Stimulated activated CD8-positive, alpha-beta memory T cell treated with anti-CD3 and anti-CD28 coated beads, Interleukin-7, amount 100 ng/mL, for 4 hours (primary cell): Measurements from ENCODE around the gene C1QTNF5.

Source experiments
- DNase-seq, 2 donors: peaks; one replicate each; pipeline ENCODE4 v3.0.0-alpha.2; 2020; ENCODE audit warnings: low read depth in 2 of 2

C1QTNF5 gene

DNA sequence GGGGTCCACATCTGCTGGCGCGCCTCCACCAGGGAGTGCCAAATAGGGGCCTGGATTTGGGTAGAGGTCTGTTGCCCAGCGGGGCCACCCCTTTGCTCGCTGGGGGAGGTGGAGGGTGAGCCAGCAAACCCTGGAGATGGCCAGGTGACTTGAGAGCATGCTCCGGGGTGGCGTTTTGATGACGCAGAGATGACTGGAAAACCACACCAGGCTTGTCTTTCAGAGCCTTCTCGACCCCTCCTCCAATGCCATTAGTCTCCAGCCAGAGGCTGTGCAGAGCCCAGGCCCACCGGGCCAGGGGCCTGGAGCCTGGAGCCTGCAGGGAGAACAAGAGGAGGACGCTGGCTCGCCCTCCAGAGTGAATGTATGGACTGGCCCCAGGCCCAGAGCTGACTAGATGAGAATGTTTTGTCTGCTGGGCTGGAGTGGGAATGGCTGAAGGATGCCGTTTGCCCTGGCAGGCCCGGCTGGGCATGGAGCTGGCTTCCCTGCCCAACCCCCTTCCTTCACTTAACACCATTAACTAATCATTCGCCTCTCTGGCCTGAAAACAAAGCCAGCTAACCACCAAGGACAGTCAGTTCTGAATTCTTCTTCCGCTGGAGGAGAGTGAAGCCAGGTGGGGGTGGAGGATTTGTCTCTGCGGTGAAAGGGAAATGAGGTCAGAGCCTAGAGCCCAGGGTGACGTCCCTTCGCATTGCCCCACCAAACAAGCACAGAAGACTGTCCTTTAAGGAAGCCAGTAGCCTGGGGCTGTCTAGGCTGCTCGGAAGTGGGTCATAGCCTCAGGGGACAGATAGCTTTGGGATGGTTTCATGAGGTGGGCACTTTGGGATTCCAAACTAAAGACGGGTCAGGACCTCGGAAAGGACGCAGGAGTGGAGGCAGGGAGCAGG lies 22.2 kb downstream of the C1QTNF5 start:
- DNase-seq = no peak

DNA sequence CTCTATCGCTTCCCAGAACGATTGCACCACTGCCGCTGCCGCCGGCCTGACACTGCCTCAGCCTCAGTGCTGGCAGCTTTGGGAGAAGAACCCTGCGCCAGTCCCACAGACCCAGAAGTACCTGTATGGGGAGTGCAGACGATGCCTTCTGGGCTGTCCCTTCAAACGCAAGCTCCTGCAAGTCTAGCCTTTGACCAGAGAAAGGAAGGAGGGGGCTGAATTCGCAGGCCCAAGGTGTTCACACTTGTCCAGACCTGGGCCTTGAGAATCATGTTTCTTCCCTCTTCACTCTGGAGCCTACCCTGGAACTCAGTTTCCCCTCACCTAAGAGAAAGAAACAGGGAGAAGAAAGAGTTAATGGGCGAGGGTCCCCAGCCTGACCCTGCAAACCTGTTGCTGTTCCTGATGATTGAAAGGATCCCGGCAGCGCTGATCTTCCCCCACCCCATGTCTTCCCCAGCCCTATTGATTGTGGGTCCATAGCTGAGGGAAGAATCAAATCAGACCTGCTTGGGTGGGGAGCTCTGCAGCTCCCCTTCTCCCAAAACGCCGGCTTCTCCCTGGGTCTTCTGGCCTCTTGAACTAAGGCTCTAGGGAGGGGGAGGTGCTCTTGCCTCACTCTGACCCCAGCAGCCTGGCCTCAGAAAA lies 23.0 kb downstream of the C1QTNF5 start:
- no peak for DNase-seq

DNA sequence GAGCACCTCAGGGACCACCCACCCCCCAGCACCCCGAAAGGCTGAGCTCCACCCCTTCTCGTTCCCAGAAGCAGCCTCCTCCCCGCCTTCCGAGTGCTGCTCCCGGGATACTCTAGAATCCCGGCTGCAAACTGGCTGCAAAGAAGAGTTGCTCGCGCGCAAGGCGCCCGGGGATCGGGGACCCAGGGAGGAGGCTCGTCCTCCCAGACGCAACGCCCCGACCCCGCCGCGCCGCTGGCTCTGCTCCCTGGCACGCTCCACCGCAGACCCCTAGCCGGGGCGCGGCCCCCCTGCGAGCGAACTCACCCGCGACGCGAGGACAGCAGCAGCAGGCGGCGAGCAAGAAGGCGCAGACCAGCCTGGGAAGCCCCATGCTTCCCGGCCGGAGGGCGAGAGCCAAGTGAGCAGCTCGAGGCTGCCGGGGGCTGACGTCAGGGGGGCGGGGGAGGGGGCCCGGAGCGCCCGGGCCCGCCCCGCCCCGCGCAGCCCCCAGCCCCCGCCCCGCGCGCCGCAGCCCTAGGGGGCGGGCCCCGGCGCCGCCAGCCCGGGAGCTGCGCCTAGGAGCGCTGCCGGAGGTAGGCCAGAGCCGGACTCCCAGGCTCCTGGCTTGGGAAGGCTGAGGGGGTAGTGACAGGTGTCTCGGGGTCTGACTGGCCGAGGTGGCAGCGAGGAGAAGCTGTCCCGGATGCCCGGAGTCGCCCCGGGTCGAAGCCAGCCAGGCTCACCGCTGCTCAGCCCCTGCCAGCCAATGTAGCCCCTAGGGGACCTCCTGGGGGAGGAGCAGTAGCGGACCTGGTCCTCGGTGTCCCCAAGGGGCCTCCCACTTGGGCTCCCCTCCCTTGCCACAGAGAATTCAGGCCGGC lies 23.7 kb downstream of the C1QTNF5 start, which contains the start of gene MCAM:
MCAM (minus strand) TSS at position 402 of the 863 bp plus-strand sequence; CDS start at position 373, 29 bp downstream.
- no peak for DNase-seq

DNA sequence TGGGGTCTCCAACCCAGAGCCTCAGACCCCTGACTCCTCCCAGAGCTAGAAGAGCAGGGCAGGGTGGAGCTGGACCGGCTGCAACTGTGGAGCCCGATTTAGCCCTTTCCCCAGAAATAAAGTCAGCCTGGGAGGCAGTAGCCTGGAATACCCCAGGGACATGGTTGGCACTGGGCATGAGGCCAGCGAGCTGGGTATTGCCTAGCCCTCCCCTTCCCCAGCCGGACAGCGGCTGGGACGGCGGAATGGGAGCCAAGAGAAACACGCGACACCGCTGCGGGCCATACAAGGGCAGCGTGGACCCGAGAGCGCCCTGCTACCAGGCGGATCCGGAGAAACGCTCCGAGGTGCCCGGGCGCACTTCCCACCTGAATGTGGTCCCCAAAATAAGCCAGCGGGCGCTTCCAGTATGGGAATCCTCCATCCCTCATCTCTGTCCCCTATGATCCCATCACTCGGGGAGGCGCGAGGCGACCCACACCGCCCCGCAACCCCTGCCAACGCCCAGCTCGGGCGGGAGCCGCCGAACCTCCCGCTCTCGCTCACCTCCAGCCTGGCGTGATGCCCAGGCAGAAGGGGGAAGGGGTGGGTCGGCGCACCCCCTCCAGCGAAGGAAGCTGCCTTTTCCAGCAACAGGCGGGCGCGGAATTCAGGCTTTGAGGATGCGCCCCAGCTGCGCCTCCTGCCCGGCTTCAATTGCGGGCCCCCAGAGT lies 24.5 kb downstream of the C1QTNF5 start:
- no peak for DNase-seq

DNA sequence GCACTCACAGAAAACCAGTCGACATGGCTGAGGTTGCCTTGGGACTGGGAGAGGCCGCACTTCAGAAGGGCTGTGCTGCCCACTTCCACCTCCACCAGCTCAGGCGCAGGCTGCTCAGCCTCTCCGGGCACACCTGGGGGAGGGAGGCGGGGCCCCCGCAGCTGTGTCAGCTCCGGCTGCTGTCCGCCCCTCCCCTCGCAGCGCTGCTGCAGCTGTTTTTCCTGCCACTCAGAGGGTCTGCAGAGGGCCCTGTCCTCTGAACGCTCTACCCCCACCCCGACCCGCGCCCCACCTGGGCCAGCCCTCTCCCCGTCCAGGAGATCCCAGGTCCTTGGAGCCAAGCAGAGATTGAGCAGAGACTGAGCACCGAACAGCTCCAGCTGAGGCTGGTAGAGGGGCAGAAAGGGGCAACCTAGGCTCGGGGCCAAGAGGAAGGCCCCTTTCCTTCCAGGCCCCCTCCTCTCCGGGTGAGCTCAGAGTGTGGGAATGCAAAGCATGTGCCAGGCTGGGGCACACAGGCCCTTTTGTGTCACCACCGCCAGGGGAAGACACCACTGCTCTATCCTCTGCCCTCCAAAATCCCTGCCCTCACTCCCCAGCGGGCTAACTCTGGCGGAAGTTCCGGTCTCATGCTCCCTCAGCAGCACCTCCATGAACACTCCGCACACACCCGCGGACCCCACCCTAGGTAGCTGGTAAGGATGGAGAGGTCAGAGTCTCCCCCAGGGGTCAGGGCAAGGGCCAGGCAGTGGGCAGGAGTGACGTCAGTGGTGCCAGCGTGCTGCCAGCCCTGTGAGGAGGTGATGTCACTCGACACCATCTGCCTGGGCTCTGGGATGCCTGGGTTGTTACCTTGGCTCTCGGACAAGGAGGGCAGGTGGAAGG lies 25.3 kb downstream of the C1QTNF5 start:
- peak in 1 of 2 donors; percentile 57 for DNase-seq

DNA sequence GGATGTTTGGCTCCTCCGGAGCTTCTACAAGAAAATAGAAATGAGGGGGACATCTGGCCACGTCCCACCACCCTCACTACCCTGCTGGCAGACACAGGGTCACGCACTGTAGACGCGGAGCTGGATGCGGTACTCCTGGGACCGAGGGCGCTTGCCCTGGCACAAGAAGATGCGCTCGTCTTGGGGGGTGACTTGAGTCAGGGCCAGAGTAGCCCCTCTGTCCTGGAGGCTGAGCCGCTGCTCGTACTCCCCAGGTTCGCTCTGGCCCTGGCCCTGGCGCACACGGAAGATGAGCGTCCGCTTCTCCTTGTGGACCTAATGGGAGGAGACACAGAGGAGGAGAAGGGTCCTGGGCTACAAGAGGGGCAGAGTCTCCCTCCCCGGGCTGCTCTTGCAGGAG lies 26.0 kb downstream of the C1QTNF5 start:
- no peak for DNase-seq

DNA sequence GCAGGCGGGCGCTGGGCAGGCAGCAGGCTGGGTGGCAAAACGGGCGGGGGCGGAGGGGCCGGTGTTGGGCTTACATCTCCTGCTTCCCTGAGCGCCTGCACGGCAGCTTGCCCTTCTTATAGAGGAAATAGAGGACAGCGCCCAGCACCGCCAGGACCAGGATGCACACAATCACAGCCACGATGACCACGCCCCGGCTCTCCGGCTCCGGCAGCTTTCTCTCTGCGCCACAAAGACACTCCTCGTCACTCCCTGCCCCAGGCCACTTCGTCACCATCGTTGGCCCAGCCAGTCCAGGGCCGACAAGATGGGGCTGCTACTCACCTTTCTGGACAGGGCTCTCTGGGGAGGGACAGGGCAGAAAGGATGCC lies 30.0 kb downstream of the C1QTNF5 start:
- no peak for DNase-seq

DNA sequence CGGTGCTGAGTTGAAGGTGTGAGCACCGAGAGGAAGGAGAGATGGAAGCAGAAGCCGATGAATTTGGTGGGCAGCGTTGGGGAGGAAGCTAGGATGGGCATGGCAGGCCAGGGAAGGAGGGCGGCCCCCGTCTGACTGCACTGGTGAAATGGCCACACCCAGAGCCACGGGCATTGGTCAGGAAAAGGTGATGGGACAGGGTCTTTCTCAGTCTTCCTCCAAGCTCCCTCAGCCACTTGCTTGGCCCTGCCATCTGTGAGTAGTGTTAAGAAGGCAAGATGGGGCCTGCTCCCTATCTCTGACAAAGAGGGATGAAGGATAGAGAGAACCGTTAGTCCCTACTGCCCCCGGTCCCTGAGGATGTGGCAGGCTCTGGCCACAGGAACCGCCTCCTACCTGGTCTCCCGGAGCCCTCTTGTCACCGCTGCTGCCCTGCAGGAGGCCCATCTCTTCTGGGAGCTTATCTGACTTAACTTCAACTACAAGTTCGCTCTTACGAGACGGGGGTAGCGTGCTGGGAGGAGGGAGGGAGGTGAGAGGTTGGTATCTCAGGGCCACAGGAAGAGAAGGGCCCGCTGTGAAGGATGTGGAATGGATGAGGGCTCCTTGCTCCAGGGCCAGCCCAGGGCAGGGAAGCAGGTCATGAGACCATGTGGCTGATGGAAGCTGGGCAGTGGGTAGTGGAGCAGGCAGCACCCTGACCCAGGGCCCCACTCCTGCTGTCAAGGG lies 30.6 kb downstream of the C1QTNF5 start:
- DNase-seq = no peak

DNA sequence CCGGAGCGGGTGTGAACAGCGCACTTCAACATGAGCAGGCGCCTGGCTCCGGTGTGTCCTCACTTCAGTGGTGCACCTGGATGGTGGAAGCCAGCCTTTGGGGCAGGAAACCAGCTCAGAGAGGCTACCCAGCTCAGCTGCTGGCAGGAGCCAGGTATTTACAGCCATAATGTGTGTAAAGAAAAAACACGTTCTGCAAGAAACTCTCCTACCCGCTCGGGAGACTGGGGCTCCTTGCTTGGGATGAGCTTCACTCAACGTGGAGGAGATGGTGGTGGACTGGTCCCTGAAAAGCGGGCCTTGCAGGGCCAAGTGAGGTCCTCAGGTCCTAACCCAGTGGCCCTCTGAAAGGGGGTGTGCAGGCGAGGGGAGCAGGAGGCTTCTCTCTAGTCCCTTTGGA lies 31.3 kb downstream of the C1QTNF5 start:
- DNase-seq = no peak

DNA sequence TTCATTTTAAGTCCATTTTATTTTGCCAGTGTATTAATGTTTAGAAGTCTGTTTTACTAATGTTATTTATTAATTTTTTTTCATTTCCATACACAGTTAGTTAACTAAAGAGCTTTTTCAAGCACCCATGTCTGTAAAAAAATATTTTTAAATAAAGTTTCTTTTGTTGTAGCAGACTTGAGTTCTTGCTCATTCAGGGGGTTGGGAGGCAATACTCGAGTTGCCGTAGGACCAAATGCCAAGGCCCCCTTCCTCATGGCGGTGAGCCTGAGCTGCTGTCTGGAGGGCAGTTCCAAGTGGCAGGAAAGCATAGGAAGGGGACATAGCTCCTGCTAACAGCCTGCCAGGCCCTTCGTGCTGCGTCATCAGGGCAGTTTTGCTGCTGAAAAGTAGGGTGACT lies 32.7 kb downstream of the C1QTNF5 start:
- DNase-seq = no peak

DNA sequence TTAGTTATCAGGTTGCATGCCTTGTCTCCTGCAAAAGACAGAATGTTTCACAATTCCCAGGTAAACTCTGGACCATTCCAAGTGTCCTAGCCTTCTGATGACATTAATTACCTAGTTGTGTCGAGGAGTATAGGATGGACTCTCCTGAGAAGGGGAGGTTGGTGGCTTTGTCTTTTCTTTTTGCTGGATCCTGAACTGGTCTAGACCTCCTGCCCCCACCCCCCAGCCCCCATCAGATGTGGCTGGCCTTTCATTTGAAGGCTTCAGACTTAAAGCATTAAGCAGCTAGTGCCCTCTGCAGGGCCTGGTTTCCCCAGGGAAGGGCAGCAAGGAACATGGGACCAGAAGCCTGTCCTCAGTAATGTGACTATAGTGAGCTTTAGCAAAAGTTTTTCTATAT lies 33.5 kb downstream of the C1QTNF5 start:
- DNase-seq = no peak

DNA sequence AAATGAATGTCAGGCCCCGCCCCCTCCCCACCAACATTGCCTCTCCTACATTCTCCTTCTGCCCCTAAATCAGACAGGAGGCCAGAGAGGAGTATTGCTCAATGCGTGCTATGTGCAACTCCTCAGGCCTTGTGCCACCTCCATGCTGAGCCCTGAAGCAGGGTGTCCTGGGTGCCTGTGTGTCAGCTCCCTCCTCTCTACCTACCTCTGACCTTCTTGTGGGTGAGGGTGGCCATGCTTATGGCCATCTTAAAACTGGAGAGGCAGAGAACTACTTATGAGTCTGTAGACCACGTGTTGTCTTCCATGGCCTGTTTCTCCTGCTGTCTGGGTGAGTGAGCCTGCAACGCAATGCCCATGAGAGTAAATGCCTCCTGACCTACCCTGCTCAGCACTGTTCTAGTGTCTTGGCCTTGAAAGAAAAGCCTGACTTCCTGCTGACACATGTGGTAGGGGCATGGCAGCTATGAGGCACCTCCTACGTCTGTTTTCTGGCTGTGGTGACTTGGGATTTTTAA lies 34.3 kb downstream of the C1QTNF5 start:
- no peak for DNase-seq

DNA sequence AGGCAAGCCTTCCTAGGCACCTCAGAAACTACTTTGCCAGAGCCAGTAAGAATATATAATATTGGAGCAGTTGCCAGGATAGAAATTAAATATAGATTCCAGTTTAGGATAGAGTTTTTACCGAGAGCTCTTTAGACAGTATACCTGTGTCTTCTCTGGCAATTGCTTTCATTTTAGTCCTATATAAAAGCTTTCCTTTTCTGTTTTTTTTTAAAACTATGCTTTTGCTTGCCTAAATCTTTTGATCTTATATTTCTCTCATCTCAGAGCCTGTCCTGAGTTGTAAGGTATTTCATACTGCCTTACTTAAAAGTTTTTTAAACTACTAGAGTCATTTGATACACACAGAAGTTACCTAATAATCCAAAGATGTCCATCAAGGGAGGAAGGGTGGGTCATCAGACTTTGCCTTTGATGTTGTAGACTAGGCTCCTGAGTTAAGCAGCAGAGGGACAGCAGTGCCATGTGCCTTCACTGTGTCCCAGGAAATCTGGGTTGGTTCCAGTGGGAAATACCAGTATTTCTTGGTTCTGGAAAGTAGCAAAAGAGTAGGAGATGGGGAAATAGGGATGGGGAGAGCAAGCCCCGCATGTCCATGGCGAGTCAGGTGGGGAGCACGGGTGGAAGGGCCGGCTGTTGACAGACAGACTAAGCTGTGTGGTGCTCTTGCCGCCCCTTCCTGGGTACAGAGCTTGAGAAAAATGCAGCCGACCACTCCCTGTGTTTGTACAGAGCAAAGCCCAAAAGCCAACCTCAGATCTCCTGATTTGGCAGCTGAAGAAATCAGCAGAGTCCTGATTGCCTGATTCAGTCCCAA lies 34.9 kb downstream of the C1QTNF5 start:
- no peak for DNase-seq

DNA sequence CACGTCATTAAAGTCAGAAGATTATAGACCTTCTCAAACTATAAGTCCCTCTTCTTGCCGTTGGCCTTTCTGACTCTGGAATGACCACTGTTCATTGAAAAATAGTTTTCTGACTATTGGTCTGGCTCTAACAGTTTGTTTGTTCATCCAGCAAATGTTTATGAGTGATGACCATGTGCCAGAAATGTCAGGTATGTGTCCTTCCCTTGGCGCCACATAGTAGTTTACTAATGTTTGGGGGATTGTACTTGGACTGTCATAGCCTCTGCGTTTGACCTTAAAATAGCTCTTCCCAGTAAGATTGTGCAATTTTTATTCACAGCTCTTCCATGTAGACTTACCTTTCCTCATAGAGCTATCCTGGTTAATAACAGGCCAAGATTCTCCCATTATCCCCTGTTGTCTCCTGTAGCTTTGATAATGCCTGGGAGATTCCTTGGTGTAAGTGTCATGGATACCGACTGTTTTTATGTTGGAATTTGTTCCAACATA lies 37.4 kb downstream of the C1QTNF5 start:
- no peak for DNase-seq

DNA sequence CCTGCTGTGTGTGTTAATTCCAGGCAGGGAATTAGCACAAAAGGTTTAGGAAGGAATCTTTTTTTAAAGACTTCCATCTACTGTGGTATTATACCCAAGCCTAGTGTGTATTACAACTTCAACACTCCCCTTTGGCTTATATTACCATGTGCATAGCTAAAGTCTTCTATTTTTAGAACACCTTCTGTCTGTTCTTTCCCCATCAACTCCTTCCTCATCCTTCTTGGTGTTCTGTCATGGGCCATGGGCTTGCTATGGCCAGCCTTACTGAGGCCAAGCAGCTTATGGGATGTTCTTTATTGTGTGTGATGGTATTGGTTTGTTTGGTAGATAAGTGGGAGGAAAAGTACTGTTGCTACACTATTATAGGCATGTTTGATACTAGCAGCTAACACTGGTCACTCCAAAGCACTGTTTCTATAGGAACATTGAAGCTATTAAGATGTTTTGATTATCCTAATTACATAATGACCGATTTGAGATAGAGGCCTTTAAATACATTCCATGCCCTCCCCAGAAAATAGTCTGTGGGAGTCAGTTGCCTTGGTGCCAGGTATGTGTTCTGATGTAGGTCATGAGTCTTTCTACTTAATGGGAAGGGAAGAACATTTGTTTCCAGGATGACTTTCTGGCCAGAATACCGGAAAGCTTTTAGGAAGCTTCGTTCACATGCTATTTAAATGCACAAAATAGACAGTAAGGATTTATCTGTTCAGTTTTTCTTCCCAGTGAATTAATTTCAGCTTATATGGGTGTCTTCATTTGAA lies 40.3 kb downstream of the C1QTNF5 start:
- no peak for DNase-seq

DNA sequence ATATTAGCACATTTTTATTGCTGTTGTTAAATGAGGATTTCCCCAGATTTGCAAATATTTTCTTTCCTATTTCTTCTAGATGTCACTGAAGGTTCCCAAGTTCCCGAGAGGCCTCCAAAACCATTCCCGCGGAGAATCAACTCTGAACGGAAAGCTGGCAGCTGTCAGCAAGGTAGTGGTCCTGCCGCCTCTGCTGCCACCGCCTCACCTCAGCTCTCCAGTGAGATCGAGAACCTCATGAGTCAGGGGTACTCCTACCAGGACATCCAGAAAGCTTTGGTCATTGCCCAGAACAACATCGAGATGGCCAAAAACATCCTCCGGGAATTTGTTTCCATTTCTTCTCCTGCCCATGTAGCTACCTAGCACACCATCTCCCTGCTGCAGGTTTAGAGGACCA lies 41.3 kb downstream of the C1QTNF5 start:
- DNase-seq = no peak

DNA sequence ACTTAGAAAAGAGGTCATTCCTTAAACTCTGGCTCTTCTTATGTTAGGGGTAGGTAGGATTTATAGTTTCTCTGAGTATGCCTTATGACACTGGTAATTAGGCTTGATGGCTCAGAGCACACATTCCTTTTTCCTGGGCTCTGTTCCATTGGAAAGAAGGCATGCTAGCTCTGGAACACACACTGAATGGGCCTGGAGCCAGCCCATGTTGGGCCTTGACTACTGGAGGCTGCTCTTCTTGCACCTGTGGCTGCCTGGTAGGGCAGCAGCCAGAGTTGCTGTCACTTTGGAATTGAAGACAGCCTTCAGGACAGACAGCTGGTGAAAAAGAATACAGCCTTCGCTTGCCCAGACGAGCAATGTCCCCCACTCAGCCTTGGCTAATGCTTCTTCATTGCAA lies 42.0 kb downstream of the C1QTNF5 start:
- no peak for DNase-seq

DNA sequence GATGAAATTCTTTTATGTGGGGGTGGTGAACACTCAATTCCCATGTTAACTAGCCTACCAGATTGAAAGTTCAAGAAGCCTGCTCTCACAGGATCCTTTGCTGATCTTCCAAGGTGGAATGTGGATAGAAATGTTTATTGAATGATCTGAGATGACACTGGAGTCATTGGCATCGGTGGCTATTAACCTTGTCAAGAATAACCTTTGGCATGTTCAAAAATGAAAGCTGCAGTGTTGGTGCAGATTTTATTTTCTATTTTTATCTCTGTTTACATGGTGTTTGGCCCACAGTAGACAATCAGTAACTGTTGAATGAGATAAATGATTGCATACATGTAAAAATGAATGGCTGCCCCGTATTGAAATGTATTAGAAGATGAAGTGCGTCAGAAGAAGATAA lies 42.7 kb downstream of the C1QTNF5 start:
- DNase-seq = no peak
